GM18499 (cell line): ENCODE results near the gene ZNF268.
"Not testable (repeated sequence)": the region's sequence is repeated elsewhere in the genome, so short reads cannot be mapped to it uniquely, and the experiment has no call there.

Source experiments
- ATAC-seq: cut with Tn5 transposase; IDR thresholded peaks from one replicate; pipeline ENCODE4 v1.9.1; 2021; ENCODE audit warnings: moderate number of reproducible peaks; ENCODE audit not compliant: insufficient read depth, unreplicated experiment

ZNF268 gene

GRCh38 chr12:133225527-133225926, 44.2 kb downstream of the ZNF268 start:
- no peak for ATAC-seq

GRCh38 chr12:133226690-133227089, 45.4 kb downstream of the ZNF268 start:
- ATAC-seq = no peak

GRCh38 chr12:133227281-133227852, 46.1 kb downstream of the ZNF268 start:
- no peak for ATAC-seq

GRCh38 chr12:133231001-133231400, 49.7 kb downstream of the ZNF268 start:
- ATAC-seq = no peak

- no peak for ATAC-seq
These were observed 51.7 kb downstream of the ZNF268 start for GRCh38 chr12:133233006-133233405.

- no peak for ATAC-seq
These were observed 52.8 kb downstream of the ZNF268 start for GRCh38 chr12:133233993-133234564.

- no peak for ATAC-seq
These were observed 53.7 kb downstream of the ZNF268 start for GRCh38 chr12:133234971-133235370.

GRCh38 chr12:133235401-133236112, 54.3 kb downstream of the ZNF268 start, which contains the start of gene ANHX:
ANHX (minus strand) TSS chr12:133235877; CDS start chr12:133234356, 1,521 bp downstream.
- no peak for ATAC-seq

- no peak for ATAC-seq
These were observed 54.8 kb downstream of the ZNF268 start for GRCh38 chr12:133236144-133236543.

- ATAC-seq = no peak
These were observed 55.3 kb downstream of the ZNF268 start for GRCh38 chr12:133236556-133236955.

- no peak for ATAC-seq
These were observed 70.4 kb downstream of the ZNF268 start for GRCh38 chr12:133251732-133252131.

- ATAC-seq = not testable (repeated sequence)
These were observed 74.5 kb downstream of the ZNF268 start for GRCh38 chr12:133255833-133256232.

- ATAC-seq = no peak
These were observed 75.0 kb downstream of the ZNF268 start for GRCh38 chr12:133256321-133256720.

- no peak for ATAC-seq
These were observed 82.9 kb downstream of the ZNF268 start for GRCh38 chr12:133264173-133264572.
